ENCODE data around the gene ENTPD3. TPM values are rescaled to one million over a fixed set of nuclear protein-coding genes. Genes with fewer than 3 reads are reported as not detected.

ENTPD3 gene
- total RNA-seq, 1 experiment from 2014 or later, result 0.50 TPM

- POLR2A ChIA-PET, result interaction anchor here (0.5 to 1.1 kb wide), 3 partner anchors 12 to 1820 kb away, joined by 3 to 5 read pairs (median 4); partner anchors contain the start of gene ENTPD3
Measured at GRCh38 chr3:40465456-40465855, 78.5 kb downstream of the ENTPD3 start.

GRCh38 chr3:40468018-40468417 lies 81.0 kb downstream of the ENTPD3 start:
- DNase-seq (ENCODE audit: low spot score) (no peak), ATAC-seq (no peak)
- peak overlapping the region; percentile 69; the same call in 1 of the 2 replicates for H3K27ac Mint-ChIP-seq
- TF ChIP-seq MYBL2 (CRISPR knock-in tag; IDR thresholded peaks at IDR 0.05) (no peak), IRF1 (CRISPR knock-in tag; IDR thresholded peaks at IDR 0.05) (no peak), USF1 (CRISPR knock-in tag; IDR thresholded peaks at IDR 0.05) (no peak), ZNF121 (CRISPR knock-in tag; IDR thresholded peaks at IDR 0.05) (no peak), JUN (CRISPR knock-in tag; IDR thresholded peaks at IDR 0.05) (no peak), ZBTB21 (CRISPR knock-in tag; IDR thresholded peaks at IDR 0.05; ENCODE audit: borderline replicate concordance) (no peak)
- ChIA-PET POLR2A (no interaction called here), CTCF (no interaction called here)
- peaks cover 10% of the 10 kb centered on the region for H3K4me1 Mint-ChIP-seq
- H3K4me3 Mint-ChIP-seq, result no peak overlapping the region
- H3K27me3 Mint-ChIP-seq (ENCODE audit: low read depth), result no peaks in the 10 kb centered on the region
- peaks cover 15% of the 10 kb centered on the region for H3K36me3 Mint-ChIP-seq
- no peaks in the 10 kb centered on the region for H3K9me3 Mint-ChIP-seq

More at GRCh38 chr3:40465456-40465855, 78.5 kb downstream of the ENTPD3 start:
- Mint-ChIP-seq H3K36me3 (peaks cover 35% of the 10 kb centered on the region), H3K27me3 (ENCODE audit: low read depth) (no peaks in the 10 kb centered on the region), H3K4me3 (no peak overlapping the region), H3K27ac (peak overlapping the region; percentile 57), H3K9me3 (no peaks in the 10 kb centered on the region), H3K4me1 (peaks cover 10% of the 10 kb centered on the region)
- ATAC-seq, result peak; percentile 24
- no peak for TF ChIP-seq FOXP4 (CRISPR knock-in tag; IDR thresholded peaks at IDR 0.05)
- TF ChIP-seq ERG (CRISPR knock-in tag; IDR thresholded peaks at IDR 0.05), result 0 out of 2 replicates have a peak, but pooled peaks have one; percentile 4
- no peak for TF ChIP-seq MYBL2 (CRISPR knock-in tag; IDR thresholded peaks at IDR 0.05)
- CTCF ChIA-PET, result interaction anchor here (0.5 kb wide), 1 partner anchor 30 kb away, joined by 3 read pairs; no protein-coding TSS in a partner anchor
- no peak for DNase-seq (ENCODE audit: low spot score)

GRCh38 chr3:40470701-40471100 lies 83.7 kb downstream of the ENTPD3 start:
- TF ChIP-seq JAZF1 (CRISPR knock-in tag; IDR thresholded peaks at IDR 0.05) (no peak), ZNF138 (CRISPR knock-in tag; conservative IDR thresholded peaks at IDR 0.05) (no peak), KAT7 (CRISPR knock-in tag; IDR thresholded peaks at IDR 0.05; ENCODE audit: borderline replicate concordance) (no peak), OVOL2 (CRISPR knock-in tag; IDR thresholded peaks at IDR 0.05; ENCODE audit: borderline replicate concordance) (no peak), MLX (CRISPR knock-in tag; IDR thresholded peaks at IDR 0.05) (no peak), FOXP1 (CRISPR knock-in tag; IDR thresholded peaks at IDR 0.05; ENCODE audit: borderline replicate concordance) (no peak), HMGA2 (CRISPR knock-in tag; IDR thresholded peaks at IDR 0.05) (no peak), TEAD4 (CRISPR knock-in tag; IDR thresholded peaks at IDR 0.05) (no peak), PREB (CRISPR knock-in tag; IDR thresholded peaks at IDR 0.05; ENCODE audit: borderline replicate concordance) (no peak), SP1 (CRISPR knock-in tag; conservative IDR thresholded peaks at IDR 0.05) (no peak), USF2 (CRISPR knock-in tag; IDR thresholded peaks at IDR 0.05) (no peak), ZNF423 (CRISPR knock-in tag; IDR thresholded peaks at IDR 0.05) (no peak)
- H3K36me3 Mint-ChIP-seq, result no peaks in the 10 kb centered on the region
- no peak overlapping the region for H3K4me3 Mint-ChIP-seq
- ATAC-seq (no peak), DNase-seq (ENCODE audit: low spot score) (no peak)
- ChIA-PET POLR2A (interaction anchor here (1.4 kb wide), 1 partner anchor 14 kb away, joined by 4 read pairs; the partner anchor contains the start of gene RPL14), CTCF (no interaction called here)
- no peak overlapping the region for H3K27ac Mint-ChIP-seq
- H3K9me3 Mint-ChIP-seq, result no peaks in the 10 kb centered on the region
- no peaks in the 10 kb centered on the region for H3K4me1 Mint-ChIP-seq
- H3K27me3 Mint-ChIP-seq (ENCODE audit: low read depth), result no peaks in the 10 kb centered on the region

All from WTC11 (cell line).